Left lung (tissue), 10 donors: Measurements from ENCODE around the gene SIRT6. TPM values are rescaled to one million over a fixed set of nuclear protein-coding genes. Genes with fewer than 3 reads are reported as not detected.

Experiments
- ATAC-seq: fragments of 200-7000 bp; cut with Tn5 transposase; one replicate; pipeline ENCODE4 v1.9.1; 2020; ENCODE audit warnings: moderate library complexity
- DNase-seq, 4 donors: peaks; one replicate each; pipeline ENCODE4 v3.0.0-alpha.2; 2013 to 2020
- H3K27ac ChIP-seq, 2 donors: fragments of 200-600 bp; sonication (generic) in 1 of 2; one replicate each; pipeline versions ENCODE4 v1.5.0 to v1.8.0; 2020 to 2021
- H3K27me3 ChIP-seq, 2 donors: fragments of 200-600 bp; sonication (generic) in 1 of 2; one replicate each; pipeline versions ENCODE4 v1.5.0 to v1.8.0; 2020 to 2021
- H3K36me3 ChIP-seq, 2 donors: fragments of 200-600 bp; sonication (generic) in 1 of 2; one replicate each; pipeline versions ENCODE4 v1.5.0 to v1.8.0; 2020 to 2021
- H3K4me1 ChIP-seq, 2 donors: fragments of 200-600 bp; one replicate each; pipeline ENCODE4 v1.8.0; 2021
- H3K4me3 ChIP-seq, 2 donors: fragments of 200-600 bp; sonication (generic) in 1 of 2; one replicate each; pipeline versions ENCODE4 v1.5.0 to v1.8.0; 2020 to 2021; ENCODE audit warnings: mild to moderate bottlenecking in 1 of 2
- H3K9me3 ChIP-seq, 2 donors: fragments of 200-600 bp; sonication (generic) in 1 of 2; one replicate each; pipeline versions ENCODE4 v1.5.0 to v1.8.0; 2020 to 2021
- CTCF ChIP-seq, 2 donors: fragments of 200-600 bp; sonication (generic) in 1 of 2; IDR thresholded peaks; one replicate each; pipeline versions ENCODE4 v1.5.0 to v1.8.0; 2021; ENCODE audit warnings: antibody characterized with exemption in 2 of 2
- intact Hi-C, 2 donors: fragments of 100-400 bp; cut with DNase I; formaldehyde crosslinking; loops; one replicate each; pipeline versions ENCODE4 v1.11.2 to v1.14.2; 2022
- polyA plus RNA-seq, 6 donors: library from polyadenylated mRNA; unstranded; fragments of 120-200 nt; gene quantifications; one replicate each; pipeline ENCODE4 v1.2.1, GENCODE V29; 2013; ENCODE audit not compliant: insufficient read length in 6 of 6
- total RNA-seq, 2 donors: library from RNA; stranded (reverse); fragmentation: NEBNext Ultra II Directional; extraction: Animal tissue kit (Norgen Biotek cat#: 25700); gene quantifications; one replicate each; pipeline ENCODE4 v1.2.1, GENCODE V29; 2021
- donor health status: DM: no; HTN: yes; CAD: no.
- donor health status: DM: no; HTN: no; CAD: no.

Gene SIRT6
- total and polyA plus RNA-seq, 8 donors: 17.8 to 24.7 (median 20.2) TPM

GRCh38 chr19:4185413-4186086, 3.2 kb upstream of the SIRT6 start:
- no peak overlapping the region for H3K4me3 ChIP-seq
- DNase-seq: no peak
- intact Hi-C loops: no loop called here
- H3K9me3 ChIP-seq: no peaks in the 10 kb centered on the region
- H3K27ac ChIP-seq: no peak overlapping the region
- no peak for ATAC-seq
- peaks cover 5 to 26% of the 10 kb centered on the region in 2 donors for H3K4me1 ChIP-seq
- no peaks in the 10 kb centered on the region for H3K27me3 ChIP-seq
- H3K36me3 ChIP-seq: no peaks in the 10 kb centered on the region
- TF ChIP-seq CTCF (IDR thresholded peaks at IDR 0.05): no peak

- no peaks in the 10 kb centered on the region for H3K9me3 ChIP-seq
- H3K4me1 ChIP-seq: peaks cover 5 to 29% of the 10 kb centered on the region in 2 donors
- H3K4me3 ChIP-seq: no peak overlapping the region
- DNase-seq (no peak), ATAC-seq (no peak)
- no peak for TF ChIP-seq CTCF (IDR thresholded peaks at IDR 0.05)
- no peak overlapping the region for H3K27ac ChIP-seq
- intact Hi-C loops: no loop called here
- no peaks in the 10 kb centered on the region for H3K27me3 ChIP-seq
- H3K36me3 ChIP-seq: peaks cover 0 to 2% of the 10 kb centered on the region in 2 donors
These were observed 2.5 kb upstream of the SIRT6 start for GRCh38 chr19:4184718-4185352.

- TF ChIP-seq CTCF (IDR thresholded peaks at IDR 0.05): no peak
- DNase-seq (peak in 1 of 4 donors; percentile 78), ATAC-seq (no peak)
- no peaks in the 10 kb centered on the region for H3K27me3 ChIP-seq
- no peaks in the 10 kb centered on the region for H3K9me3 ChIP-seq
- intact Hi-C loops: no loop called here
- peaks cover 0 to 9% of the 10 kb centered on the region in 2 donors for H3K36me3 ChIP-seq
- H3K4me3 ChIP-seq: no peak overlapping the region
- H3K4me1 ChIP-seq: peaks cover 5 to 29% of the 10 kb centered on the region in 2 donors
- H3K27ac ChIP-seq: no peak overlapping the region
These were observed 1.8 kb upstream of the SIRT6 start for GRCh38 chr19:4183967-4184717.

- intact Hi-C loops: no loop called here
- Histone ChIP-seq H3K36me3 (peaks cover 0 to 39% of the 10 kb centered on the region in 2 donors), H3K27ac (no peak overlapping the region), H3K9me3 (no peaks in the 10 kb centered on the region), H3K4me1 (peaks cover 5 to 29% of the 10 kb centered on the region in 2 donors), H3K4me3 (peak overlapping the region in 1 of 2 donors; percentile 87), H3K27me3 (no peaks in the 10 kb centered on the region)
- no peak for DNase-seq
- ATAC-seq: no peak
- no peak for TF ChIP-seq CTCF (IDR thresholded peaks at IDR 0.05)
These were observed 1.3 kb downstream of the SIRT6 start for GRCh38 chr19:4181053-4181508.

GRCh38 chr19:4178990-4179389, 3.4 kb downstream of the SIRT6 start:
- DNase-seq: no peak
- Histone ChIP-seq H3K27ac (no peak overlapping the region), H3K4me3 (no peak overlapping the region), H3K27me3 (no peaks in the 10 kb centered on the region), H3K36me3 (peaks cover 0 to 60% of the 10 kb centered on the region in 2 donors), H3K4me1 (peaks cover 5 to 28% of the 10 kb centered on the region in 2 donors), H3K9me3 (no peaks in the 10 kb centered on the region)
- no peak for TF ChIP-seq CTCF (IDR thresholded peaks at IDR 0.05)
- no peak for ATAC-seq
- intact Hi-C loops: no loop called here
